ENCODE results near the gene PAH.

- TF ChIP-seq ZNF513 (tag by site-specific recombination; IDR thresholded peaks at IDR 0.05) = no peak
- TF ChIP-seq GFI1B (tag by site-specific recombination; IDR thresholded peaks at IDR 0.05) = no peak
- no peak for TF ChIP-seq KLF10 (tag by site-specific recombination; IDR thresholded peaks at IDR 0.05)
- no peak for TF ChIP-seq ZNF146 (tag by site-specific recombination; IDR thresholded peaks at IDR 0.05)
- TF ChIP-seq, protein P1, sequence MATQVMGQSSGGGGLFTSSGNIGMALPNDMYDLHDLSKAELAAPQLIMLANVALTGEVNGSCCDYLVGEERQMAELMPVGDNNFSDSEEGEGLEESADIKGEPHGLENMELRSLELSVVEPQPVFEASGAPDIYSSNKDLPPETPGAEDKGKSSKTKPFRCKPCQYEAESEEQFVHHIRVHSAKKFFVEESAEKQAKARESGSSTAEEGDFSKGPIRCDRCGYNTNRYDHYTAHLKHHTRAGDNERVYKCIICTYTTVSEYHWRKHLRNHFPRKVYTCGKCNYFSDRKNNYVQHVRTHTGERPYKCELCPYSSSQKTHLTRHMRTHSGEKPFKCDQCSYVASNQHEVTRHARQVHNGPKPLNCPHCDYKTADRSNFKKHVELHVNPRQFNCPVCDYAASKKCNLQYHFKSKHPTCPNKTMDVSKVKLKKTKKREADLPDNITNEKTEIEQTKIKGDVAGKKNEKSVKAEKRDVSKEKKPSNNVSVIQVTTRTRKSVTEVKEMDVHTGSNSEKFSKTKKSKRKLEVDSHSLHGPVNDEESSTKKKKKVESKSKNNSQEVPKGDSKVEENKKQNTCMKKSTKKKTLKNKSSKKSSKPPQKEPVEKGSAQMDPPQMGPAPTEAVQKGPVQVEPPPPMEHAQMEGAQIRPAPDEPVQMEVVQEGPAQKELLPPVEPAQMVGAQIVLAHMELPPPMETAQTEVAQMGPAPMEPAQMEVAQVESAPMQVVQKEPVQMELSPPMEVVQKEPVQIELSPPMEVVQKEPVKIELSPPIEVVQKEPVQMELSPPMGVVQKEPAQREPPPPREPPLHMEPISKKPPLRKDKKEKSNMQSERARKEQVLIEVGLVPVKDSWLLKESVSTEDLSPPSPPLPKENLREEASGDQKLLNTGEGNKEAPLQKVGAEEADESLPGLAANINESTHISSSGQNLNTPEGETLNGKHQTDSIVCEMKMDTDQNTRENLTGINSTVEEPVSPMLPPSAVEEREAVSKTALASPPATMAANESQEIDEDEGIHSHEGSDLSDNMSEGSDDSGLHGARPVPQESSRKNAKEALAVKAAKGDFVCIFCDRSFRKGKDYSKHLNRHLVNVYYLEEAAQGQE (tag by site-specific recombination; IDR thresholded peaks at IDR 0.05) = no peak
- TF ChIP-seq ATF2 (tag by site-specific recombination; IDR thresholded peaks at IDR 0.05; ENCODE audit: low read depth) = no peak
- TF ChIP-seq CTCF (tag by site-specific recombination; IDR thresholded peaks at IDR 0.05) = no peak
- TF ChIP-seq ZNF830 (tag by site-specific recombination; IDR thresholded peaks at IDR 0.05; ENCODE audit: low read depth) = no peak
- TF ChIP-seq ZNF423 (tag by site-specific recombination; IDR thresholded peaks at IDR 0.05) = no peak
- TF ChIP-seq ZBTB49 (tag by site-specific recombination; IDR thresholded peaks at IDR 0.05; ENCODE audit: low read depth) = no peak
- TF ChIP-seq ZNF48 (tag by site-specific recombination; IDR thresholded peaks at IDR 0.05) = no peak
Observed at GRCh38 chr12:102874819-102875218, 42.2 kb downstream of the PAH start.
